SH-SY5Y (cell line): ENCODE data around the gene B3GALT6.

Source experiments
- GATA2 ChIP-seq: IDR thresholded peaks from 2 replicates; pipeline ENCODE4 v1.6.1; 2011; ENCODE audit warnings: mild to moderate bottlenecking, low read depth, low read length
- GATA3 ChIP-seq: IDR thresholded peaks from 2 replicates; pipeline ENCODE4 v1.6.1; 2011; ENCODE audit warnings: low read depth, mild to moderate bottlenecking, low read length, moderate library complexity

- TF ChIP-seq GATA2 = no peak
- no peak for TF ChIP-seq GATA3
Measured at GRCh38 chr1:1278620-1279019, 46.6 kb downstream of the B3GALT6 start.
